WTC11 (cell line): Measurements from ENCODE around the gene GOSR1.

Source experiments
- CTCF ChIP-seq: fragments of 200-600 bp; IDR thresholded peaks from 2 replicates; pipeline ENCODE4 v1.8.0; 2022; ENCODE audit warnings: antibody characterized with exemption
- KAT7 ChIP-seq: sonication (generic); formaldehyde crosslinking; IDR thresholded peaks from 2 replicates; pipeline ENCODE4 v1.8.1; 2023; ENCODE audit warnings: missing genetic modification reagents, mild to moderate bottlenecking, borderline replicate concordance
- MAX ChIP-seq: sonication (generic); formaldehyde crosslinking; IDR thresholded peaks from 2 replicates; pipeline ENCODE4 v1.8.0; 2022; ENCODE audit warnings: mild to moderate bottlenecking, missing genetic modification reagents
- RELA ChIP-seq: sonication (generic); formaldehyde crosslinking; IDR thresholded peaks from 2 replicates; pipeline ENCODE4 v1.8.1; 2022; ENCODE audit warnings: missing genetic modification reagents, mild to moderate bottlenecking, borderline replicate concordance

GRCh38 chr17:30458371-30458770 lies 18.8 kb upstream of the GOSR1 start:
- TF ChIP-seq MAX (CRISPR knock-in tag), result no peak
- TF ChIP-seq CTCF, result no peak
- no peak for TF ChIP-seq KAT7 (CRISPR knock-in tag)
- no peak for TF ChIP-seq RELA (CRISPR knock-in tag)
